Measurements from ENCODE around the gene LALBA.

Gene LALBA

GRCh38 chr12:48545833-48546469 is 23.9 kb downstream of the LALBA start:
- H3K36me3 ChIP-seq (replicated peaks; ENCODE audit: low read depth, low read length), result no peaks in the 10 kb centered on the region
- no peak overlapping the region for H3K27ac ChIP-seq (ENCODE audit: low read length)
- no peaks in the 10 kb centered on the region for H4K20me1 ChIP-seq (ENCODE audit: insufficient read depth, low read length)
- no peaks in the 10 kb centered on the region for H3K9me3 ChIP-seq (ENCODE audit: insufficient read depth, low read length)
- H3K27me3 ChIP-seq (ENCODE audit: low read depth, low read length), result no peaks in the 10 kb centered on the region
- H3K4me1 ChIP-seq (ENCODE audit: low read length), result no peaks in the 10 kb centered on the region
- H3K4me3 ChIP-seq (ENCODE audit: low read length), result no peak overlapping the region
- TF ChIP-seq EZH2phosphoT487 (IDR thresholded peaks at IDR 0.05; ENCODE audit: low read depth), result no peak
- H3K79me2 ChIP-seq (ENCODE audit: low read length), result no peaks in the 10 kb centered on the region
- no peak overlapping the region for H3K9ac ChIP-seq (ENCODE audit: low read length)
- no peak overlapping the region for H3K4me2 ChIP-seq (ENCODE audit: low read length)
- H2AFZ ChIP-seq (ENCODE audit: low read depth, low read length), result no peak overlapping the region

DNA sequence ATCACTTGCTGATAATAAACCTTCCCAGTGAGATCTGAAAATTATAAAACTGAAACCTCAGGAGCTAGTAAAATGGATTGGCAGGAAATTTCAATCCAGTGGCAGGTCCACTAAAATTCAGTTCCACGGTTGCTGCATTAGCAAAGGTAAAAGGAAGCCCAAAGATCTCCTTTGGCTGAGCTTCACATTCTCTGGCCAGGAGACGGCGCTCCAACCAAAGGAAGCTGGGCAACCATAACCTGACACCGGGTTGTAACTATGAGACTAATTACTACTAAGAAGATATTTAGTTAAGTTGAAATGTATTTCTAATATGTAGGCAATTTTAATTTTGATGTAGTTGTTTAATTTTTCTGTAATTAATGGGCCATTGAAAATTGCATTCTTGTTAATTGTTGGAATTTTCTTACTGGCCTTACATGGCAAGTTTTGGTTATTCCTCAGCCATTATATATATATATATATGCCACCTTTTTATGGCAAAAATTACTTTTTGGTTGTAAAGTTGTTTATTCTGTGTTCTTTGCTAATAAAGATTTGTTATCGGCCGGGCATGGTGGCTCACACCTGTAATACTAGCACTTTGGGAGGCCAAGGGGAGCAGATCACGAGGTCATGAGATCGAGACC is 27.4 kb downstream of the LALBA start:
- Histone ChIP-seq H3K4me2 (ENCODE audit: low read length) (no peak overlapping the region), H2AFZ (ENCODE audit: low read depth, low read length) (no peak overlapping the region), H3K27ac (ENCODE audit: low read length) (no peak overlapping the region), H3K4me1 (ENCODE audit: low read length) (no peaks in the 10 kb centered on the region; the same call in 1 of the 2 replicates), H4K20me1 (ENCODE audit: insufficient read depth, low read length) (no peaks in the 10 kb centered on the region), H3K9ac (ENCODE audit: low read length) (no peak overlapping the region), H3K27me3 (ENCODE audit: low read depth, low read length) (no peaks in the 10 kb centered on the region), H3K4me3 (ENCODE audit: low read length) (no peak overlapping the region), H3K79me2 (ENCODE audit: low read length) (no peaks in the 10 kb centered on the region), H3K36me3 (replicated peaks; ENCODE audit: low read depth, low read length) (no peaks in the 10 kb centered on the region), H3K9me3 (ENCODE audit: insufficient read depth, low read length) (no peaks in the 10 kb centered on the region)
- TF ChIP-seq, protein P1, sequence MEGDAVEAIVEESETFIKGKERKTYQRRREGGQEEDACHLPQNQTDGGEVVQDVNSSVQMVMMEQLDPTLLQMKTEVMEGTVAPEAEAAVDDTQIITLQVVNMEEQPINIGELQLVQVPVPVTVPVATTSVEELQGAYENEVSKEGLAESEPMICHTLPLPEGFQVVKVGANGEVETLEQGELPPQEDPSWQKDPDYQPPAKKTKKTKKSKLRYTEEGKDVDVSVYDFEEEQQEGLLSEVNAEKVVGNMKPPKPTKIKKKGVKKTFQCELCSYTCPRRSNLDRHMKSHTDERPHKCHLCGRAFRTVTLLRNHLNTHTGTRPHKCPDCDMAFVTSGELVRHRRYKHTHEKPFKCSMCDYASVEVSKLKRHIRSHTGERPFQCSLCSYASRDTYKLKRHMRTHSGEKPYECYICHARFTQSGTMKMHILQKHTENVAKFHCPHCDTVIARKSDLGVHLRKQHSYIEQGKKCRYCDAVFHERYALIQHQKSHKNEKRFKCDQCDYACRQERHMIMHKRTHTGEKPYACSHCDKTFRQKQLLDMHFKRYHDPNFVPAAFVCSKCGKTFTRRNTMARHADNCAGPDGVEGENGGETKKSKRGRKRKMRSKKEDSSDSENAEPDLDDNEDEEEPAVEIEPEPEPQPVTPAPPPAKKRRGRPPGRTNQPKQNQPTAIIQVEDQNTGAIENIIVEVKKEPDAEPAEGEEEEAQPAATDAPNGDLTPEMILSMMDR (IDR thresholded peaks at IDR 0.05; ENCODE audit: low read depth, low read length), result peak; percentile 82
- TF ChIP-seq EZH2phosphoT487 (IDR thresholded peaks at IDR 0.05; ENCODE audit: low read depth), result no peak

DNA sequence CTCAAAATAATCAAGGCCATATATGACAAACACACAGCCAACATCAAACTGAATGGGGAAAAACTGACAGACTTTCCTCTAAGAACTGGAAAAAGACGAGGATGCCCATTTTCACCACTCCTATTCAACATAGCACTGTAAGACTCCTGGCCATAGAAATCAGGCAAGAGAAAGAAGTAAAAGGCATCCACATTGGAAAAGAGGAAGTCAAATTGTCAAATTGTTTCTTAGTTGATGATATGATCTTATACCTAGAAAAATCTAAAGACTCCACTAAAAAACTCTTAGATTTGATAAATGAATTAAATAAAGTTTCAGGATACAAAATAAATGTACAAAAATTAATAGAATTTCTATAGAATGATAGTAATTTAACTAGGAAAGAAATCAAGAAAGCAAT is 33.2 kb downstream of the LALBA start:
- no peak for TF ChIP-seq EZH2phosphoT487 (IDR thresholded peaks at IDR 0.05; ENCODE audit: low read depth)
- TF ChIP-seq, protein P1 (IDR thresholded peaks at IDR 0.05; ENCODE audit: low read depth, low read length), result no peak
- Histone ChIP-seq H3K27me3 (ENCODE audit: low read depth, low read length) (no peaks in the 10 kb centered on the region), H3K4me3 (ENCODE audit: low read length) (no peak overlapping the region), H3K9ac (ENCODE audit: low read length) (no peak overlapping the region), H3K4me1 (ENCODE audit: low read length) (no peaks in the 10 kb centered on the region; the same call in 1 of the 2 replicates), H3K4me2 (ENCODE audit: low read length) (no peak overlapping the region), H3K79me2 (ENCODE audit: low read length) (no peaks in the 10 kb centered on the region), H4K20me1 (ENCODE audit: insufficient read depth, low read length) (no peaks in the 10 kb centered on the region), H3K36me3 (replicated peaks; ENCODE audit: low read depth, low read length) (no peaks in the 10 kb centered on the region), H3K27ac (ENCODE audit: low read length) (no peak overlapping the region), H2AFZ (ENCODE audit: low read depth, low read length) (no peak overlapping the region), H3K9me3 (ENCODE audit: insufficient read depth, low read length) (no peaks in the 10 kb centered on the region)

DNA sequence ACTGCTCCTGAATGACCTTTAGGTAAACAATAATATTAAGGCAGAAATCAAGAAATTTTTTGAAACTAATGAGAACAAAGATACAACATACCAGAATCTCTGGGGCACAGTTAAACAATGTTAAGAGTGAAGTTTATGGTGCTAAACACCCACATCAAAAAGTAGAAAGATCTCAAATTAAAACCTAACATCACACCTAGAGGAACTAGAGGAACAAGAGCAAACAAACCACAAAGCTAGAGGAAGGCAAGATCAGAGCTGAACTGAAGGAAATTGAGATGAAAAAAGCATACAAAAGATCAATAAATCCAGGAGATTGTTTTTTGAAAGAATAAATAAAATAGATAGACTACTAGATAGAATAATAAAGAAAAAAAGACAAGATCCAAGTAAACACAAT is 37.2 kb downstream of the LALBA start:
- Histone ChIP-seq H3K9ac (ENCODE audit: low read length) (no peak overlapping the region), H3K36me3 (replicated peaks; ENCODE audit: low read depth, low read length) (no peaks in the 10 kb centered on the region), H3K27me3 (ENCODE audit: low read depth, low read length) (no peaks in the 10 kb centered on the region), H3K27ac (ENCODE audit: low read length) (no peak overlapping the region), H2AFZ (ENCODE audit: low read depth, low read length) (no peak overlapping the region), H3K4me1 (ENCODE audit: low read length) (no peaks in the 10 kb centered on the region), H3K79me2 (ENCODE audit: low read length) (no peaks in the 10 kb centered on the region), H3K9me3 (ENCODE audit: insufficient read depth, low read length) (no peaks in the 10 kb centered on the region), H3K4me2 (ENCODE audit: low read length) (no peak overlapping the region), H4K20me1 (ENCODE audit: insufficient read depth, low read length) (no peaks in the 10 kb centered on the region), H3K4me3 (ENCODE audit: low read length) (no peak overlapping the region)
- TF ChIP-seq EZH2phosphoT487 (IDR thresholded peaks at IDR 0.05; ENCODE audit: low read depth), result no peak
- TF ChIP-seq, protein P1 (IDR thresholded peaks at IDR 0.05; ENCODE audit: low read depth, low read length), result no peak
